ENCODE data around the gene ATP1B1. TPM values are rescaled to one million over a fixed set of nuclear protein-coding genes. Genes with fewer than 3 reads are reported as not detected.

ATP1B1 gene
- total and polyA plus RNA-seq, 2 experiments from 2014 or later: 51.0 to 73.4 TPM

DNA sequence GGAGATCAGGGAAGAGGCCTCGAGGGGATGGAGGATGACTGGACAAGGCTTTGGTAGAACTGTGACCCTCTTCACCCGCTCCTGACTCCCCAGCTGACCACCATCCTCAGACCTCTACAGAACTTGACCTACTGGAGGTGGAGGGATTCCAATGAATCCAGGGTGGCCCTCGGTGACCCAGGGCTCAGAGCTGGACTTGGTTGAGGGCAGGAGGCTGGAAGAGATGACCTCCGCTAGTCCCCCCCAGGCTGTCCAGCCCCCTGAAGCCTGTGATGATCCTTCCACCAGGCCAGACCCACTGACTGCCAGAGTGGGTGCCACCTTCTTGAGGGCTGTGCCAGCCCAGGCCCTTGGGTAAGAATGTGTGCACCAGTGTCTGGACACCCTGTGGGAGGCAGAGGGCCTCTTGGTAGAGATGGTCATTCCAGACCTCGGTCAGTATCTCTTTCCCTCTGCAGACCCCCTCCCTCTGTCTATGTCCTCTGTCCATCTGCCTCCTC lies 44.9 kb downstream of the ATP1B1 start:
- Mint-ChIP-seq H3K27me3 (ENCODE audit: insufficient read depth, low read depth, poor library complexity) (no peaks in the 10 kb centered on the region), H3K36me3 (ENCODE audit: low read depth) (no peaks in the 10 kb centered on the region), H3K27ac (no peak overlapping the region; the same call in 1 of the 2 replicates), H3K4me1 (peaks cover 2% of the 10 kb centered on the region; the same call in 1 of the 3 replicates), H3K9me3 (no peaks in the 10 kb centered on the region), H3K4me3 (no peak overlapping the region)
- no peaks in the 10 kb centered on the region for H3K79me2 ChIP-seq (replicated peaks; ENCODE audit: insufficient read depth)
- H3K27ac ChIP-seq (ENCODE audit: low read depth): no peak overlapping the region
- H3K4me3 ChIP-seq: no peak overlapping the region
- H2AFZ ChIP-seq: no peak overlapping the region
- H3K36me3 ChIP-seq (ENCODE audit: insufficient read depth): no peaks in the 10 kb centered on the region
- no peak overlapping the region for H3K4me2 ChIP-seq
- no peak for DNase-seq (ENCODE audit: low spot score)
- no peaks in the 10 kb centered on the region for H3K4me1 ChIP-seq (ENCODE audit: insufficient read depth)
- H3K27me3 ChIP-seq (ENCODE audit: insufficient read depth): no peaks in the 10 kb centered on the region
- TF ChIP-seq EZH2 (IDR thresholded peaks at IDR 0.05; ENCODE audit: low read depth, unreplicated experiment): no peak
- no peak for ATAC-seq
- no peaks in the 10 kb centered on the region; the same call in 1 of the 2 replicates for H3K9me2 ChIP-seq (ENCODE audit: insufficient read depth)
- no peaks in the 10 kb centered on the region for H4K20me1 ChIP-seq (replicated peaks; ENCODE audit: insufficient read depth)
- no peaks in the 10 kb centered on the region for H3F3A ChIP-seq (replicated peaks; ENCODE audit: low read depth)

DNA sequence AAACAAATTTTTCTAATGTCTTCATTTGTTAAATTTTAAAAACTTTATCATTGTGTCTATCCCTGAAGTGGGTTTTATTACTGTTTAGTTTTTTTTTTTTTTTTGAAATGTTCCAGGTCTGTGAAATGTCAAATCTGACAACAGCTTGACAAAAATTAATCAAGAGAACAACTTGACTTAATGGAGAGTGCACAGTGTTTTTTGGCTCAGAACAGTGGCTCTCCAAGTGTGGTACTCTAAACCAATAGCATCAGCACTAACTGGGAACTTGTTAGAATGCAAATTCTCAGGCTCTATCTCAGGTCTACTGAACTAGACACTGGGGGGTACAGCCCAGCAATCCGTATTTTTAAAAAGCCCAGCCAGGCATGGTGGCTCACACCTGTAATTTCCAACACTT lies 49.2 kb downstream of the ATP1B1 start:
- ATAC-seq: no peak
- no peaks in the 10 kb centered on the region for H3K4me1 ChIP-seq (ENCODE audit: insufficient read depth)
- H4K20me1 ChIP-seq (replicated peaks; ENCODE audit: insufficient read depth): no peaks in the 10 kb centered on the region
- no peak overlapping the region for H3K4me3 Mint-ChIP-seq
- no peaks in the 10 kb centered on the region for H3K27me3 Mint-ChIP-seq (ENCODE audit: insufficient read depth, low read depth, poor library complexity)
- no peak overlapping the region for H3K4me2 ChIP-seq
- DNase-seq (ENCODE audit: low spot score): no peak
- H3K36me3 ChIP-seq (ENCODE audit: insufficient read depth): no peaks in the 10 kb centered on the region
- H3K27ac Mint-ChIP-seq: no peak overlapping the region
- no peak overlapping the region for H3K4me3 ChIP-seq
- H3K9me3 Mint-ChIP-seq: no peaks in the 10 kb centered on the region
- peaks cover 13% of the 10 kb centered on the region; the same call in 1 of the 2 replicates for H3K9me2 ChIP-seq (ENCODE audit: insufficient read depth)
- H3K79me2 ChIP-seq (replicated peaks; ENCODE audit: insufficient read depth): no peaks in the 10 kb centered on the region
- no peaks in the 10 kb centered on the region for H3K36me3 Mint-ChIP-seq (ENCODE audit: low read depth)
- no peak overlapping the region for H3K27ac ChIP-seq (ENCODE audit: low read depth)
- no peaks in the 10 kb centered on the region for H3F3A ChIP-seq (replicated peaks; ENCODE audit: low read depth)
- TF ChIP-seq EZH2 (IDR thresholded peaks at IDR 0.05; ENCODE audit: low read depth, unreplicated experiment) (no peak), NANOG (IDR thresholded peaks at IDR 0.05; ENCODE audit: borderline replicate concordance) (no peak), CREB1 (CRISPR knock-in tag; IDR thresholded peaks at IDR 0.05; ENCODE audit: low read depth) (no peak)
- TF ChIP-seq, protein P1, sequence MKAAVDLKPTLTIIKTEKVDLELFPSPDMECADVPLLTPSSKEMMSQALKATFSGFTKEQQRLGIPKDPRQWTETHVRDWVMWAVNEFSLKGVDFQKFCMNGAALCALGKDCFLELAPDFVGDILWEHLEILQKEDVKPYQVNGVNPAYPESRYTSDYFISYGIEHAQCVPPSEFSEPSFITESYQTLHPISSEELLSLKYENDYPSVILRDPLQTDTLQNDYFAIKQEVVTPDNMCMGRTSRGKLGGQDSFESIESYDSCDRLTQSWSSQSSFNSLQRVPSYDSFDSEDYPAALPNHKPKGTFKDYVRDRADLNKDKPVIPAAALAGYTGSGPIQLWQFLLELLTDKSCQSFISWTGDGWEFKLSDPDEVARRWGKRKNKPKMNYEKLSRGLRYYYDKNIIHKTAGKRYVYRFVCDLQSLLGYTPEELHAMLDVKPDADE (IDR thresholded peaks at IDR 0.05): no peak
- TF ChIP-seq, protein P2, sequence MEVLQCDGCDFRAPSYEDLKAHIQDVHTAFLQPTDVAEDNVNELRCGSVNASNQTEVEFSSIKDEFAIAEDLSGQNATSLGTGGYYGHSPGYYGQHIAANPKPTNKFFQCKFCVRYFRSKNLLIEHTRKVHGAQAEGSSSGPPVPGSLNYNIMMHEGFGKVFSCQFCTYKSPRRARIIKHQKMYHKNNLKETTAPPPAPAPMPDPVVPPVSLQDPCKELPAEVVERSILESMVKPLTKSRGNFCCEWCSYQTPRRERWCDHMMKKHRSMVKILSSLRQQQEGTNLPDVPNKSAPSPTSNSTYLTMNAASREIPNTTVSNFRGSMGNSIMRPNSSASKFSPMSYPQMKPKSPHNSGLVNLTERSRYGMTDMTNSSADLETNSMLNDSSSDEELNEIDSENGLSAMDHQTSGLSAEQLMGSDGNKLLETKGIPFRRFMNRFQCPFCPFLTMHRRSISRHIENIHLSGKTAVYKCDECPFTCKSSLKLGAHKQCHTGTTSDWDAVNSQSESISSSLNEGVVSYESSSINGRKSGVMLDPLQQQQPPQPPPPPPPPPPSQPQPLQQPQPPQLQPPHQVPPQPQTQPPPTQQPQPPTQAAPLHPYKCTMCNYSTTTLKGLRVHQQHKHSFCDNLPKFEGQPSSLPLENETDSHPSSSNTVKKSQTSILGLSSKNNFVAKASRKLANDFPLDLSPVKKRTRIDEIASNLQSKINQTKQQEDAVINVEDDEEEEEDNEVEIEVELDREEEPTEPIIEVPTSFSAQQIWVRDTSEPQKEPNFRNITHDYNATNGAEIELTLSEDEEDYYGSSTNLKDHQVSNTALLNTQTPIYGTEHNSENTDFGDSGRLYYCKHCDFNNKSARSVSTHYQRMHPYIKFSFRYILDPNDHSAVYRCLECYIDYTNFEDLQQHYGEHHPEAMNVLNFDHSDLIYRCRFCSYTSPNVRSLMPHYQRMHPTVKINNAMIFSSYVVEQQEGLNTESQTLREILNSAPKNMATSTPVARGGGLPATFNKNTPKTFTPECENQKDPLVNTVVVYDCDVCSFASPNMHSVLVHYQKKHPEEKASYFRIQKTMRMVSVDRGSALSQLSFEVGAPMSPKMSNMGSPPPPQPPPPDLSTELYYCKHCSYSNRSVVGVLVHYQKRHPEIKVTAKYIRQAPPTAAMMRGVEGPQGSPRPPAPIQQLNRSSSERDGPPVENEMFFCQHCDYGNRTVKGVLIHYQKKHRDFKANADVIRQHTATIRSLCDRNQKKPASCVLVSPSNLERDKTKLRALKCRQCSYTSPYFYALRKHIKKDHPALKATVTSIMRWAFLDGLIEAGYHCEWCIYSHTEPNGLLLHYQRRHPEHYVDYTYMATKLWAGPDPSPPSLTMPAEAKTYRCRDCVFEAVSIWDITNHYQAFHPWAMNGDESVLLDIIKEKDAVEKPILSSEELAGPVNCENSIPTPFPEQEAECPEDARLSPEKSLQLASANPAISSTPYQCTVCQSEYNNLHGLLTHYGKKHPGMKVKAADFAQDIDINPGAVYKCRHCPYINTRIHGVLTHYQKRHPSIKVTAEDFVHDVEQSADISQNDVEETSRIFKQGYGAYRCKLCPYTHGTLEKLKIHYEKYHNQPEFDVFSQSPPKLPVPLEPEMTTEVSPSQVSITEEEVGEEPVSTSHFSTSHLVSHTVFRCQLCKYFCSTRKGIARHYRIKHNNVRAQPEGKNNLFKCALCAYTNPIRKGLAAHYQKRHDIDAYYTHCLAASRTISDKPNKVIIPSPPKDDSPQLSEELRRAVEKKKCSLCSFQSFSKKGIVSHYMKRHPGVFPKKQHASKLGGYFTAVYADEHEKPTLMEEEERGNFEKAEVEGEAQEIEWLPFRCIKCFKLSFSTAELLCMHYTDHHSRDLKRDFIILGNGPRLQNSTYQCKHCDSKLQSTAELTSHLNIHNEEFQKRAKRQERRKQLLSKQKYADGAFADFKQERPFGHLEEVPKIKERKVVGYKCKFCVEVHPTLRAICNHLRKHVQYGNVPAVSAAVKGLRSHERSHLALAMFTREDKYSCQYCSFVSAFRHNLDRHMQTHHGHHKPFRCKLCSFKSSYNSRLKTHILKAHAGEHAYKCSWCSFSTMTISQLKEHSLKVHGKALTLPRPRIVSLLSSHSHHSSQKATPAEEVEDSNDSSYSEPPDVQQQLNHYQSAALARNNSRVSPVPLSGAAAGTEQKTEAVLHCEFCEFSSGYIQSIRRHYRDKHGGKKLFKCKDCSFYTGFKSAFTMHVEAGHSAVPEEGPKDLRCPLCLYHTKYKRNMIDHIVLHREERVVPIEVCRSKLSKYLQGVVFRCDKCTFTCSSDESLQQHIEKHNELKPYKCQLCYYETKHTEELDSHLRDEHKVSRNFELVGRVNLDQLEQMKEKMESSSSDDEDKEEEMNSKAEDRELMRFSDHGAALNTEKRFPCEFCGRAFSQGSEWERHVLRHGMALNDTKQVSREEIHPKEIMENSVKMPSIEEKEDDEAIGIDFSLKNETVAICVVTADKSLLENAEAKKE (CRISPR knock-in tag; IDR thresholded peaks at IDR 0.05): no peak
- H3K4me1 Mint-ChIP-seq: peaks cover 4% of the 10 kb centered on the region; the same call in 2 of the 3 replicates
- H2AFZ ChIP-seq: no peak overlapping the region
- no peaks in the 10 kb centered on the region for H3K27me3 ChIP-seq (ENCODE audit: insufficient read depth)

Measured in GM23338 (cell line).